T-helper 2 cell treated with Interferon-gamma antibody and Interleukin-4, amounts not matched to agents 5 μg/mL and 100 μg/mL, for 36 hours (primary cell): ENCODE data around the gene GOLGA6D.
"Not testable (repeated sequence)": the region's sequence is repeated elsewhere in the genome, so short reads cannot be mapped to it uniquely, and the experiment has no call there.

Experiments used
- DNase-seq: peaks from one replicate; pipeline ENCODE4 v3.0.0; 2021; ENCODE audit warnings: low spot score
- H3K27ac Mint-ChIP-seq: one replicate; pipeline ENCODE4 v1.8.0; 2021; ENCODE audit warnings: mild to moderate bottlenecking, mixed read lengths
- H3K27me3 Mint-ChIP-seq: one replicate; pipeline ENCODE4 v1.8.0; 2021; ENCODE audit warnings: low read depth, mixed read lengths
- H3K36me3 Mint-ChIP-seq: one replicate; pipeline ENCODE4 v1.8.0; 2021; ENCODE audit warnings: low read depth, mixed read lengths
- H3K4me1 Mint-ChIP-seq: one replicate; pipeline ENCODE4 v1.8.0; 2021; ENCODE audit warnings: low read depth, mixed read lengths
- H3K4me3 Mint-ChIP-seq: one replicate; pipeline ENCODE4 v1.8.0; 2022; ENCODE audit warnings: mild to moderate bottlenecking, moderate library complexity, mixed read lengths
- H3K9me3 Mint-ChIP-seq: one replicate; pipeline ENCODE4 v1.8.0; 2021; ENCODE audit warnings: mixed read lengths

The GOLGA6D gene

DNA sequence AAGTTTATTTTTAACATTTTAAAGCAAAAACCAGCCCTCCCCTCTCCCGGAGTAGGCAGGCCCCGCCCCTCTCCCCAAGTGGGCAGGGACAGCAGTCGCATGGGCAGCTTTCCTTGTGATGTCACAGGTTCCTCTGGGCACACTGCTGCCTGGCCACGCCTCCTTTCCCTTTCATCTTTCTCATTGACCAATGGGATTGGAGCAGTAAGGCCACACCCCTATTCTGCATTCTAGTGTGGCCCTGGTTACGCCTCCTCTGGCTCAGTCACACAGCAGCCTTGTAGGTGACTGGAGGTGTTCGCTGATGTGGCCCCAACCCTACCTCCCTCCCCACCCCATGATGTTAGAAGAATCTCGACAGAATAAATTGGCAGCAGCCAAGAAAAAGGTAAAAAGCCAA, at the start of gene GOLGA6D:
TSS of gene GOLGA6D (plus strand) at position 264 of the 400 bp plus-strand sequence. CDS start at position 305, 41 bp downstream.
- H3K4me1 Mint-ChIP-seq, H3K9me3 Mint-ChIP-seq, H3K36me3 Mint-ChIP-seq, H3K27ac Mint-ChIP-seq, DNase-seq, H3K27me3 Mint-ChIP-seq, H3K4me3 Mint-ChIP-seq: not testable (repeated sequence)

DNA sequence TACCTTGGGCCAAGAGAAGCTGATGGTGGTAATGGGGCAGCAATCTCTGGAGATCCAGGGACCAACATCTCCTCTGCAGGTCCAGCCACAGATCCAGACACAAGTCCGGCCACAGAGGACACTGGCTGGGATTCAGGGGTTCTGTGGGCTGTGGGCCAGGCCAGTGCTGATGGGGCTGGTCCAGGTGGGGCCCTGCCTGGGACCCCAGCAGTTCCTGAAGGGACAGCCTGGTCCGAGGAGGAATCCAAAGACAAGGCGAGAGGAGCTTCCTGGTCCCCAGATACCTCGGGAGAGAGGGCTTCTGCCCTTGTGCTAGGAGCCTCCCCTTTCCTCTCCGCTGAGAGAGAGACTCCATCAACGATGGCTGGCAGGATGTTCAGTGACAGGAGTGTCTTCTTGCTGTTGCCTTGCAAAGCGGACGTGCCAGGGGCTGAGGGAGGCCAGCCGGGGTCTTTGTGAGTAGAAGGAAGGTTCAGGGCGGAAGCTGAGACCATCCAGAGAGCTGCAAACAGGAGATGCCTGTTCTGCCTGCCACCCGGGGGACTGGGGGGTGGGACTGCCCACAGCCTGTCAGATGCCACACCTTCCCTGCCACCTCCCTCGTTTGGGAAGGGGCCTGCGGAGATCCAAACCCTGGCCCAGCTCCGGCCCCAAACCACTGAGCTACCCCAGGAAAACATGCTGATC, 49.0 kb upstream of the GOLGA6D start:
- no peak overlapping the region for H3K27ac Mint-ChIP-seq
- no peaks in the 10 kb centered on the region for H3K36me3 Mint-ChIP-seq
- no peaks in the 10 kb centered on the region for H3K4me1 Mint-ChIP-seq
- no peak for DNase-seq
- no peaks in the 10 kb centered on the region for H3K9me3 Mint-ChIP-seq
- no peak overlapping the region for H3K4me3 Mint-ChIP-seq
- H3K27me3 Mint-ChIP-seq: no peaks in the 10 kb centered on the region

DNA sequence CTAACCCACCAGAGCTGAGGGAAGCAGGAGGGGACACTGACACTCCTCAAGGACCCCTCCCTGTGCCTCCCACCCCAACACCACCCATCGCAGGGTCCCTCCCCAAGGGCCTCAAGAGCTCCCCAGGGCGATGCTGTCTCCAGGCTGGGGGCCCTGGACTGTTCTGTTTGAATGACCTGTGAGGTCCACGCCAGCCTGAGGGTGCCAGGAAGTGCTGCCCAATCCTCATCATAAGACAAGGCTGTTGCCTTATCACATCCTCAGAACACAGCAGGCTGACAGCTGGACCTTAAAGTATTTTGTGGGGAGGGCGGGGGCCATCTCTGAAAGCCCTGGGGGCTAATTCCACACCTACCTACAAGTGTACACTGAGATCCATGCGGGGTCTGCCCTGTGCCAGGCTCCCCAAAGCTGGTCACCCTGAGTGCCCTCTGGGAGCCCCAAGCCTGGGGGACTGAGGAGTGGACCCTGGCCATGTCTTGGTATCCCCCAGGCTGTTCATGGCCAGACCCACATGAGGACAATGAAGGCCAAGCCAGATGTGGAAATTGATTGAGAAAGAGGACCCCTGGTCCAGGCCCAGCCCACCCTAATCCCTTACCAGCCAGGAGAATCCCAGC, 48.3 kb upstream of the GOLGA6D start:
- peaks cover 2% of the 10 kb centered on the region for H3K27me3 Mint-ChIP-seq
- no peak overlapping the region for H3K4me3 Mint-ChIP-seq
- H3K9me3 Mint-ChIP-seq: no peaks in the 10 kb centered on the region
- no peaks in the 10 kb centered on the region for H3K36me3 Mint-ChIP-seq
- H3K27ac Mint-ChIP-seq: no peak overlapping the region
- peaks cover under 1% of the 10 kb centered on the region for H3K4me1 Mint-ChIP-seq
- DNase-seq: no peak

GRCh38 chr15:75235051-75235673, 47.5 kb upstream of the GOLGA6D start:
- Mint-ChIP-seq H3K9me3 (no peaks in the 10 kb centered on the region), H3K27ac (no peak overlapping the region), H3K4me1 (peaks cover 5% of the 10 kb centered on the region), H3K27me3 (peaks cover 7% of the 10 kb centered on the region), H3K4me3 (no peak overlapping the region), H3K36me3 (no peaks in the 10 kb centered on the region)
- no peak for DNase-seq

GRCh38 chr15:75235760-75236729, 46.6 kb upstream of the GOLGA6D start:
- no peak for DNase-seq
- Mint-ChIP-seq H3K9me3 (no peaks in the 10 kb centered on the region), H3K27me3 (peaks cover 11% of the 10 kb centered on the region), H3K27ac (no peak overlapping the region), H3K4me1 (peaks cover 5% of the 10 kb centered on the region), H3K4me3 (no peak overlapping the region), H3K36me3 (no peaks in the 10 kb centered on the region)

DNA sequence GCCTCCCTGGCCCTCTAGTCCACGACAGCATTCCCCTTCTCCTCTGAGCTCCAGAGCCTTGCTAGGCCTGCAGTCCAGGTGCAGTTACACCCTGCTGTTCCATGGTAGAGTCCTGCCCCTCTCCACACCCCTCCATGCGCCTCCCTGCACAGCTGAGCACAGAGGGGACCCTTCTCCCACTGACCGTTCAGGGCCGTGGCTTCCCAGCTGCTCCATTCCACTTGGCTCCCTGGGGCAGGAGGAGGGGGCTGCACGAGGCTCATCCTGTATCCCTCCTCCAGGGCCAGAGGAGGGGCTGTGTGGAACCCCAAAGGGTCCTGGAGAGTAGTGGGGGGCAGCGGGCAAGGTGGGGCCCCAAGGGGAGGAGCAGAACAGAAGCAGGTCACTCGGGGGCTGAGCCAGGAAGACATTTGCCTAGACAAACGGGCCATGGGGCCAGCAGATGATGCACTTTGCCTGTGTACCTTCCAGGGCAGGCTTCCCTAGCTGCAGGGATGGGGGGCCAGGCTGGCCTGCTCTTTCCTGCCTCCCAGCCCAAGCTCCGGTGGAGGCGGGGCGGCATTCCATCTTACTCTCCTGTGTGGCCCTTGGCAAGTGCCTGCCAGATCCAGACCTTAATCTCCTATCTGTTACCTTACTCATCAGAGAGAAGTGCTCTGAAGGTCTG, 45.2 kb upstream of the GOLGA6D start:
- H3K27me3 Mint-ChIP-seq: peaks cover 11% of the 10 kb centered on the region

GRCh38 chr15:75238150-75238549, 44.5 kb upstream of the GOLGA6D start:
- Mint-ChIP-seq H3K9me3 (no peaks in the 10 kb centered on the region), H3K27ac (no peak overlapping the region), H3K4me1 (peaks cover 5% of the 10 kb centered on the region), H3K27me3 (peaks cover 11% of the 10 kb centered on the region), H3K4me3 (no peak overlapping the region), H3K36me3 (no peaks in the 10 kb centered on the region)
- no peak for DNase-seq

More for the DNA sequence above, 45.2 kb upstream of the GOLGA6D start:
- peaks cover 5% of the 10 kb centered on the region for H3K4me1 Mint-ChIP-seq
- no peak for DNase-seq
- no peak overlapping the region for H3K27ac Mint-ChIP-seq
- no peaks in the 10 kb centered on the region for H3K36me3 Mint-ChIP-seq
- no peak overlapping the region for H3K4me3 Mint-ChIP-seq
- H3K9me3 Mint-ChIP-seq: no peaks in the 10 kb centered on the region

- H3K4me1 Mint-ChIP-seq, H3K36me3 Mint-ChIP-seq, DNase-seq, H3K4me3 Mint-ChIP-seq, H3K9me3 Mint-ChIP-seq, H3K27ac Mint-ChIP-seq: not testable (repeated sequence)
- peaks cover 24% of the 10 kb centered on the region for H3K27me3 Mint-ChIP-seq
Observed at GRCh38 chr15:75245741-75246140, 36.9 kb upstream of the GOLGA6D start.

- not testable (repeated sequence) for H3K9me3 Mint-ChIP-seq, DNase-seq, H3K4me1 Mint-ChIP-seq, H3K27ac Mint-ChIP-seq, H3K4me3 Mint-ChIP-seq, H3K36me3 Mint-ChIP-seq
- peaks cover 35% of the 10 kb centered on the region for H3K27me3 Mint-ChIP-seq
Observed at GRCh38 chr15:75248991-75249390, 33.6 kb upstream of the GOLGA6D start.

DNA sequence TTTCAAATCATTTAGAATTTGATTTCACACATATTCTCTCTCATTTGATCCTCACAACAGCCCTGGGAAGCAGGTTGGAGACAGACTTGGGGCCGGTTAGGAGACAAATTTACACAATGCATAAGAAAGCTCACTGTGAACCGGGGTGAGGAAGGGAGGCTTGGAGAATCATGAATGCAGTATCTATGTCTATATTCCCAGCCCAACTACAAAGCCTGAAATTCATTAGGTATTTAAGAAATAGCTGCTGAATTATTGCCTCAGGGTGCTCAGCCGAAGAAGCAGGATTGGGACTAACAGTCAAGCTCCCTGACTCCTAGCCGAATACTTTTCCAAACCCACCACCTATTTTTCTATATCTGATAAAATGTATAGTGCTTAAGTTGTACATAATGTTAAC, 32.9 kb upstream of the GOLGA6D start:
- DNase-seq: no peak
- Mint-ChIP-seq H3K4me3 (no peak overlapping the region), H3K4me1 (no peaks in the 10 kb centered on the region), H3K27ac (no peak overlapping the region), H3K36me3 (no peaks in the 10 kb centered on the region), H3K9me3 (no peaks in the 10 kb centered on the region), H3K27me3 (peaks cover 35% of the 10 kb centered on the region)

DNA sequence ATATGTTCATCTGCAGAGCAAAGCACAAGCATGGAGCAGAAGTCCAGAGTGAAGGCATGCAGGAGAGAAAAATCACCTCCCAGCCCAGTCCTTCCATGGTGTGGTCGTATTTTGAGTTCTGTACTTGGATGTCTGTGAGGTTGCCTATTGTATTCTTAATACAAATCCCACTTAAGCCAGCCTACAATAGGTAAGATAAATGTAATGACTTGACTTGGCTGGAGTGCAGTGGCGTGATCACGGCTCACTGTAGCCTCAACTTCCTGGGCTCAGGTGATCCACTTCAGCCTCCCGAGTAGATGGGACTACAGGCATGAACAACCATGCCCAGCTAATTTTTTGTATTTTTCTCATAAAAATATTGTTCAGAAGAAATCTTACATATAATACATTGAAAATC, 31.3 kb upstream of the GOLGA6D start:
- not testable (repeated sequence) for H3K4me1 Mint-ChIP-seq, H3K4me3 Mint-ChIP-seq, H3K9me3 Mint-ChIP-seq, H3K27ac Mint-ChIP-seq, DNase-seq, H3K36me3 Mint-ChIP-seq
- H3K27me3 Mint-ChIP-seq: peaks cover 32% of the 10 kb centered on the region

GRCh38 chr15:75252285-75252684, 30.4 kb upstream of the GOLGA6D start:
- not testable (repeated sequence) for DNase-seq, H3K36me3 Mint-ChIP-seq, H3K27ac Mint-ChIP-seq, H3K4me3 Mint-ChIP-seq, H3K4me1 Mint-ChIP-seq, H3K9me3 Mint-ChIP-seq
- peaks cover 25% of the 10 kb centered on the region for H3K27me3 Mint-ChIP-seq

DNA sequence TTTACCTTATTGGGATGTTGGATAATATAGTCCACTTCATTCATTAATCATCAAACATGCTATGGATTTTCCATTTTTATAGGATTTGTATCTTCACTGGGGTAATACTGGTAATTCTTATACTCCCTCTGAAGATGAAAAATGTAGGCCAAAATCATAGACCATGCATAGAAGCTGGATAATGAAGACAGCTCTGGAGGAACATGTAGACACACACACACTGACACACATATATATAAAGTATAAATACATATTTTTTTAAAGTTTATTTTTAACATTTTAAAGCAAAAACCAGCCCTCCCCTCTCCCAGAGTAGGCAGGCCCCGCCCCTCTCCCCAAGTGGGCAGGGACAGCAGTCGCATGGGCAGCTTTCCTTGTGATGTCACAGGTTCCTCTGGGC, 24.6 kb upstream of the GOLGA6D start, which contains the start of gene GOLGA6C:
TSS of gene GOLGA6C (plus strand) at position 301 of the 400 bp plus-strand sequence. CDS start 265 bp downstream, outside the sequence.
- not testable (repeated sequence) for H3K27ac Mint-ChIP-seq, H3K27me3 Mint-ChIP-seq, H3K9me3 Mint-ChIP-seq, H3K36me3 Mint-ChIP-seq, H3K4me3 Mint-ChIP-seq, H3K4me1 Mint-ChIP-seq, DNase-seq
